Ishikawa (cell line): ENCODE measurements around the gene OR10P1.

ENCODE experiments used
- CEBPB ChIP-seq: IDR thresholded peaks from 2 replicates; pipeline ENCODE4 v1.6.1; 2012
- CREB1 ChIP-seq: IDR thresholded peaks from 2 replicates; pipeline ENCODE4 v1.6.1; 2012; ENCODE audit warnings: low read depth
- EGR1 ChIP-seq: IDR thresholded peaks from 2 replicates; pipeline ENCODE4 v1.6.1; 2012
- EP300 ChIP-seq: IDR thresholded peaks from 2 replicates; pipeline ENCODE4 v1.6.1; 2012; ENCODE audit warnings: borderline replicate concordance
- FOXM1 ChIP-seq: IDR thresholded peaks from 2 replicates; pipeline ENCODE4 v1.6.1; 2012; ENCODE audit warnings: low read depth, borderline replicate concordance
- MAX ChIP-seq: IDR thresholded peaks from 2 replicates; pipeline ENCODE4 v1.6.1; 2012
- NFIC ChIP-seq: IDR thresholded peaks from 2 replicates; pipeline ENCODE4 v1.6.1; 2012
- RAD21 ChIP-seq: IDR thresholded peaks from 2 replicates; pipeline ENCODE4 v1.6.1; 2012; ENCODE audit warnings: low read depth
- REST ChIP-seq: IDR thresholded peaks from 2 replicates; pipeline ENCODE4 v1.6.1; 2012; ENCODE audit warnings: low read depth, mild to moderate bottlenecking
- TAF1 ChIP-seq: IDR thresholded peaks from 2 replicates; pipeline ENCODE4 v1.6.1; 2012; ENCODE audit warnings: low read depth, mild to moderate bottlenecking
- TCF12 ChIP-seq: IDR thresholded peaks from 2 replicates; pipeline ENCODE4 v1.6.1; 2012; ENCODE audit warnings: low read depth
- TEAD4 ChIP-seq: IDR thresholded peaks from 2 replicates; pipeline ENCODE4 v1.6.1; 2012
- YY1 ChIP-seq: IDR thresholded peaks from 2 replicates; pipeline ENCODE4 v1.6.1; 2012; ENCODE audit warnings: low read depth
- ZBTB7A ChIP-seq: IDR thresholded peaks from 2 replicates; pipeline ENCODE4 v1.6.1; 2012; ENCODE audit warnings: low read depth
- TF ChIP-seq, protein P1 (sequence below): IDR thresholded peaks from 2 replicates; pipeline ENCODE4 v1.6.1; 2012

The OR10P1 gene

GRCh38 chr12:55641595-55641994 lies 4.9 kb downstream of the OR10P1 start:
- no peak for TF ChIP-seq NFIC
- TF ChIP-seq RAD21: no peak
- no peak for TF ChIP-seq ZBTB7A
- no peak for TF ChIP-seq YY1
- no peak for TF ChIP-seq CREB1

DNA sequence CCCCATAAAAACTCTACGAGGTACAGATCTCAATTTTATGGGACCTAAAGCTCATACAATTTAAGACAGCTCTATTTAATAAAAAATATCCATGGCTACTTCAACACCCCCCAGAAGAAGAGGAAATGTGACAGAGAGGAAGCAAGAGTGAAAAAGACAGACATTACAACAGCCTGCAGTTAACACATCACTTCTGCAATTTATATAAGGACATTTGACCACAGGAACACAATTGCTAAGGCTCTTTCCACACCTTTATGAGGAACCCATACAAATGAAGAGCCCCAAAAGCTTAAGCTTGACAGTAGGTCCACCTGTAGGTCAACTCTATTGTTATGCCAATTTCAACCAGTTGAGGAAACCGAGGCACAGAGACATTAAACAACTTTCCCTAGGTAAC lies 5.6 kb downstream of the OR10P1 start:
- TF ChIP-seq MAX: no peak
- TF ChIP-seq EP300: no peak
- TF ChIP-seq CREB1: no peak
- TF ChIP-seq, protein P1, sequence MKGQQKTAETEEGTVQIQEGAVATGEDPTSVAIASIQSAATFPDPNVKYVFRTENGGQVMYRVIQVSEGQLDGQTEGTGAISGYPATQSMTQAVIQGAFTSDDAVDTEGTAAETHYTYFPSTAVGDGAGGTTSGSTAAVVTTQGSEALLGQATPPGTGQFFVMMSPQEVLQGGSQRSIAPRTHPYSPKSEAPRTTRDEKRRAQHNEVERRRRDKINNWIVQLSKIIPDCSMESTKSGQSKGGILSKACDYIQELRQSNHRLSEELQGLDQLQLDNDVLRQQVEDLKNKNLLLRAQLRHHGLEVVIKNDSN: no peak
- no peak for TF ChIP-seq YY1
- TF ChIP-seq TEAD4: no peak
- no peak for TF ChIP-seq NFIC
- TF ChIP-seq ZBTB7A: no peak
- TF ChIP-seq RAD21: no peak
- TF ChIP-seq TCF12: no peak
- TF ChIP-seq EGR1: no peak
- TF ChIP-seq FOXM1: no peak
- TF ChIP-seq REST: no peak

- no peak for TF ChIP-seq MAX
- no peak for TF ChIP-seq EGR1
- TF ChIP-seq TAF1: no peak
- no peak for TF ChIP-seq TEAD4
- no peak for TF ChIP-seq ZBTB7A
- TF ChIP-seq, protein P1: no peak
- TF ChIP-seq REST: no peak
- no peak for TF ChIP-seq NFIC
- no peak for TF ChIP-seq CEBPB
- no peak for TF ChIP-seq FOXM1
- TF ChIP-seq CREB1: no peak
These were observed 6.0 kb downstream of the OR10P1 start for GRCh38 chr12:55642669-55643068.

- TF ChIP-seq ZBTB7A (no peak), REST (no peak), EGR1 (no peak), MAX (no peak), CEBPB (no peak), TCF12 (no peak), FOXM1 (no peak), TEAD4 (no peak), TAF1 (no peak), CREB1 (no peak), EP300 (no peak), RAD21 (no peak), NFIC (no peak), YY1 (no peak)
- TF ChIP-seq, protein P1: no peak
These were observed 7.9 kb downstream of the OR10P1 start for GRCh38 chr12:55644591-55644990.

- no peak for TF ChIP-seq EGR1
- no peak for TF ChIP-seq REST
- TF ChIP-seq RAD21: no peak
- no peak for TF ChIP-seq ZBTB7A
- no peak for TF ChIP-seq NFIC
- no peak for TF ChIP-seq MAX
- TF ChIP-seq TAF1: no peak
- no peak for TF ChIP-seq CEBPB
- TF ChIP-seq FOXM1: no peak
- no peak for TF ChIP-seq TCF12
These were observed 10.3 kb downstream of the OR10P1 start for GRCh38 chr12:55647027-55647426.
